GM12878 (cell line): ENCODE data around the gene IPO5. TPM values are rescaled to one million over a fixed set of nuclear protein-coding genes. Genes with fewer than 3 reads are reported as not detected.

Experiments used
- ATAC-seq: fragments of 200-7000 bp; cut with Tn5 transposase; 3 replicates; pipeline ENCODE4 v1.9.1; 2020; ENCODE audit warnings: mild to moderate bottlenecking, moderate library complexity
- BruUV-seq: library from RNA; stranded (reverse); fragments of 400-500 nt; replicated peaks from 2 replicates; lab custom pipeline; 2021; lab: Mats Ljungman, UMichigan
- CTCF ChIA-PET: fragments of 300-600 bp; sonication (Branson Sonifier 250); formaldehyde crosslinking; extraction: SDS; loops from one replicate; lab custom pipeline; 2021; ENCODE audit warnings: inconsistent platforms; lab: Yijun Ruan, JAX
- POLR2A ChIA-PET: fragments of 350-600 bp; formaldehyde crosslinking; extraction: SDS; loops from one replicate; lab custom pipeline; 2021; ENCODE audit warnings: inconsistent platforms; lab: Charles Lee
- RAD21 ChIA-PET: fragments of 300-600 bp; sonication (Branson Sonifier 250); formaldehyde crosslinking; loops from one replicate; lab custom pipeline; 2023; ENCODE audit warnings: antibody characterized with exemption; ENCODE audit not compliant: unreplicated experiment; lab: Charles Lee
- SMC1A ChIA-PET: fragments of 300-600 bp; sonication (Branson Sonifier 250); formaldehyde crosslinking; loops from one replicate; lab custom pipeline; 2023; ENCODE audit not compliant: unreplicated experiment, uncharacterized antibody; lab: Charles Lee
- DNase-seq: peaks from one replicate; pipeline ENCODE4 v3.0.0-alpha.2; 2011; ENCODE audit warnings: low read depth, low spot score
- FAIRE-seq: peaks from 3 replicates; lab custom pipeline; 2011; peaks lifted over from hg19 to GRCh38; lab: Jason Lieb, UNC
- H2AFZ ChIP-seq: 2 replicates; pipeline ENCODE4 v1.6.0; 2011; ENCODE audit warnings: low read depth, low read length, control low read depth; ENCODE audit not compliant: control insufficient read depth
- H3K27ac ChIP-seq: 2 replicates; pipeline ENCODE4 v1.5.1; 2011; ENCODE audit warnings: control low read depth; ENCODE audit not compliant: control insufficient read depth, insufficient read depth
- H3K27me3 ChIP-seq, 2 experiments: replicated peaks in 1 of 2; 2 replicates each; pipeline versions ENCODE4 v1.6.0 to v1.6.1; 2011; ENCODE audit warnings: low read length in 1 of 2; ENCODE audit not compliant: control insufficient read depth in 2 of 2, insufficient read depth in 2 of 2
- H3K36me3 ChIP-seq, 2 experiments: 2 replicates each; pipeline ENCODE4 v1.5.1; 2011; ENCODE audit warnings: low read length in 1 of 2; ENCODE audit not compliant: control insufficient read depth in 2 of 2, insufficient read depth in 2 of 2
- H3K4me1 ChIP-seq: 2 replicates; pipeline ENCODE4 v1.6.1; 2011; ENCODE audit warnings: mild to moderate bottlenecking, low read length, moderate library complexity, mixed read lengths; ENCODE audit not compliant: control insufficient read depth, insufficient read depth
- H3K4me2 ChIP-seq: 2 replicates; pipeline ENCODE4 v1.6.0; 2011; ENCODE audit warnings: control low read depth; ENCODE audit not compliant: control insufficient read depth, insufficient read depth
- H3K4me3 ChIP-seq: fragments of 200-600 bp; sonication (generic); 2 replicates; pipeline ENCODE4 v1.5.1; 2016
- H3K79me2 ChIP-seq: 2 replicates; pipeline ENCODE4 v1.6.0; 2011; ENCODE audit warnings: low read length; ENCODE audit not compliant: control insufficient read depth, insufficient read depth
- H3K9ac ChIP-seq: 2 replicates; pipeline ENCODE4 v1.8.0; 2011; ENCODE audit warnings: low read length, control low read depth, mixed read lengths; ENCODE audit not compliant: control insufficient read depth, insufficient read depth
- H3K9me3 ChIP-seq: replicated peaks from 3 replicates; pipeline ENCODE4 v1.5.1; 2011; ENCODE audit warnings: mild to moderate bottlenecking, low read length; ENCODE audit not compliant: control insufficient read depth, insufficient read depth
- H4K20me1 ChIP-seq: 2 replicates; pipeline ENCODE4 v1.6.0; 2011; ENCODE audit not compliant: control insufficient read depth, insufficient read depth
- BACH1 ChIP-seq: fragments of 450-650 bp; IDR thresholded peaks from 2 replicates; pipeline ENCODE4 v1.6.1; 2017; ENCODE audit warnings: mild to moderate bottlenecking, borderline replicate concordance
- BRCA1 ChIP-seq: IDR thresholded peaks from 2 replicates; pipeline ENCODE4 v1.6.1; 2011; ENCODE audit warnings: low read depth, low read length, improper control_type of control experiment
- CTCF ChIP-seq, 3 experiments: IDR thresholded peaks in 2 of 3; conservative IDR thresholded peaks in 1 of 3; 2 replicates each; pipeline ENCODE4 v1.5.1; 2011; ENCODE audit warnings: low read depth in 3 of 3, low read length in 3 of 3, mild to moderate bottlenecking in 3 of 3, control low read depth in 2 of 3, moderate library complexity in 2 of 3, inconsistent platforms in 1 of 3, mixed read lengths in 1 of 3; ENCODE audit not compliant: control insufficient read depth in 2 of 3, insufficient read depth in 1 of 3; ENCODE audit errors: extremely low read depth in 1 of 3
- HDGF ChIP-seq: fragments of 450-650 bp; IDR thresholded peaks from 2 replicates; pipeline ENCODE4 v1.6.1; 2016; ENCODE audit warnings: antibody characterized with exemption
- KDM1A ChIP-seq: fragments of 200-600 bp; sonication (generic); IDR thresholded peaks from 2 replicates; pipeline ENCODE4 v1.6.1; 2016; ENCODE audit warnings: borderline replicate concordance
- LARP7 ChIP-seq: fragments of 450-650 bp; IDR thresholded peaks from 2 replicates; pipeline ENCODE4 v1.6.1; 2017; ENCODE audit warnings: mild to moderate bottlenecking
- MLLT1 ChIP-seq: fragments of 450-650 bp; IDR thresholded peaks from 2 replicates; pipeline ENCODE4 v1.6.1; 2016; ENCODE audit warnings: mild to moderate bottlenecking
- NBN ChIP-seq: fragments of 450-650 bp; IDR thresholded peaks from 2 replicates; pipeline ENCODE4 v1.6.1; 2016
- NFYA ChIP-seq: IDR thresholded peaks from 2 replicates; pipeline ENCODE4 v1.6.1; 2011; ENCODE audit warnings: low read depth, mild to moderate bottlenecking, low read length, improper control_type of control experiment, borderline replicate concordance
- PAX5 ChIP-seq: IDR thresholded peaks from 2 replicates; pipeline ENCODE4 v1.6.1; 2011; ENCODE audit warnings: low read depth, low read length, borderline replicate concordance
- POU2F2 ChIP-seq: IDR thresholded peaks from 3 replicates; pipeline ENCODE4 v1.6.1; 2011; ENCODE audit warnings: low read depth, mild to moderate bottlenecking, low read length, borderline replicate concordance
- RAD51 ChIP-seq: fragments of 450-650 bp; IDR thresholded peaks from 2 replicates; pipeline ENCODE4 v1.6.1; 2016; ENCODE audit warnings: moderate library complexity, mild to moderate bottlenecking, inconsistent platforms
- RB1 ChIP-seq: fragments of 450-650 bp; formaldehyde crosslinking; IDR thresholded peaks from 2 replicates; pipeline ENCODE4 v1.6.1; 2017; ENCODE audit warnings: mild to moderate bottlenecking, borderline replicate concordance
- RUNX3 ChIP-seq: IDR thresholded peaks from 2 replicates; pipeline ENCODE4 v1.6.1; 2012; ENCODE audit warnings: low read length, inconsistent platforms
- SMAD5 ChIP-seq: IDR thresholded peaks from 2 replicates; pipeline ENCODE4 v1.6.1; 2016; ENCODE audit warnings: antibody characterized with exemption, low read depth
- ZNF622 ChIP-seq: fragments of 450-650 bp; IDR thresholded peaks from 2 replicates; pipeline ENCODE4 v1.6.1; 2017; ENCODE audit warnings: mild to moderate bottlenecking, inconsistent platforms
- WGBS: methylation state at CpG from one replicate; pipeline ENCODE4 v1.1.6; 2016; ENCODE audit warnings: low lambda C conversion rate; ENCODE audit not compliant: insufficient replicate concordance, insufficient coverage; ENCODE audit errors: missing lambda C conversion rate; 5-methylcytosine and 5-hydroxymethylcytosine counted together
- in situ Hi-C: fragments of 300-500 bp; cut with MboI; formaldehyde crosslinking; loops from 9 replicates; pipeline ENCODE4 v1.14.3; 2018; ENCODE audit warnings: mixed read lengths
- intact Hi-C: fragments of 100-400 bp; cut with micrococcal nuclease; formaldehyde crosslinking; loops from one replicate; pipeline ENCODE4 v1.14.2; 2022; ENCODE audit not compliant: unreplicated experiment
- polyA plus RNA-seq, 11 experiments: library from polyadenylated mRNA; depleted of rRNA in 4 of 11; unstranded in 6 of 11; stranded (reverse) in 5 of 11; fragments of >200 nt; fragmentation: Nextera tagmentation in 4 of 11; fragmentation: Illumina TruSeq in 1 of 11; extraction: Ambion mirVana in 4 of 11; extraction: Trizol in 1 of 11; gene quantifications; 1 replicate in 1 of 11; 2 replicates in 10 of 11; pipeline versions ENCODE4 v1.2.1 to v1.2.3, GENCODE V29; 2011 to 2016; ENCODE audit warnings: inconsistent platforms in 2 of 11, missing spikeins in 2 of 11, low read depth in 1 of 11
- total RNA-seq, 4 experiments: library from RNA; depleted of rRNA in 3 of 4; stranded (reverse); fragments of >200 nt in 3 of 4; fragmentation: Illumina TruSeq in 1 of 4; extraction: Trizol in 1 of 4; gene quantifications; 2 replicates each; pipeline versions ENCODE4 v1.2.1 to v1.2.3, GENCODE V29; 2013 to 2021

Gene IPO5
- total and polyA plus RNA-seq, 10 of the 15 experiments (the other 5 are each of a cell fraction or from before 2014, with no cell fraction given) = 45.7 to 196 (median 134) TPM

DNA sequence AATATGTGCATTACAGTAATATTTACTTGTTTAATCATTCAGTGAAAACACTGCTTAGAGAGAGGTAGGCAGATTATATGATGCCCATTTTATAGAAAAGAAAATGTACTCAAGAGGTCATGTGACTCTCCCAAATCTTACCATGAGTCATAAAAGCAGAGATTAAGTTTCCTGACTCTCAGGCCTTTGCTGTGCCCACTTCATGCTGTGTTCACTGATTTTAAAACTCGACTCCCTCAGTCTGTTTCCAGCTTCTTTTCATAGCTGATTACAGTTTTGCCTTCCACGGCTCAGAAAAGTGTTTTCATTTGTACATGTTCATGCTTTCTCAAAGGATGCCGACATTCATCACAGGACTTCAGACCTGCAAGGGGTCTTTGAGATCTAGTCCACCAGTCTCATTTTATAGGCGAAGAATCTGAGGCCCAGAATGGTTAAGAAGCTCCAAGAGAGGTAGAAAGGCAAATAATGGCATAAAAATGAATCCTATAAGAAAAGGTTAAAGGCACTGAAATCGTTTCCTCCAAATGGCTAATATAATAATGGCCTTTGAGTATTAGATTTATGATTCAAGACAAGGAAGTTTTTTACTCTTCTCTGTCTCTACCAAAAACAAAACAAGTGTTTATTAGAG lies 9.0 kb upstream of the IPO5 start:
- Histone ChIP-seq H3K9ac (no peak overlapping the region), H2AFZ (no peak overlapping the region), H3K79me2 (no peaks in the 10 kb centered on the region), H4K20me1 (no peaks in the 10 kb centered on the region), H3K36me3 (no peaks in the 10 kb centered on the region), H3K4me1 (no peaks in the 10 kb centered on the region), H3K27ac (no peak overlapping the region), H3K4me3 (no peak overlapping the region), H3K9me3 (no peaks in the 10 kb centered on the region), H3K4me2 (no peak overlapping the region), H3K27me3 (no peaks in the 10 kb centered on the region)
- CTCF ChIA-PET = interaction anchor here (0.6 kb wide), 1 partner anchor 81 kb away, joined by 3 read pairs; no protein-coding TSS in a partner anchor
- no TSS peak for BruUV-seq
- TF ChIP-seq PAX5 (no peak), HDGF (no peak), POU2F2 (no peak), MLLT1 (no peak), RB1 (no peak)
- intact Hi-C loops = no loop called here
- 17% methylated on average over 5 of the region's 5 CpGs for WGBS
- POLR2A ChIA-PET = no interaction called here
- FAIRE-seq (no peak), ATAC-seq (no peak), DNase-seq (no peak)
- RAD21 ChIA-PET = no interaction called here
- in situ Hi-C loops = no loop called here
- SMC1A ChIA-PET = no interaction called here

DNA sequence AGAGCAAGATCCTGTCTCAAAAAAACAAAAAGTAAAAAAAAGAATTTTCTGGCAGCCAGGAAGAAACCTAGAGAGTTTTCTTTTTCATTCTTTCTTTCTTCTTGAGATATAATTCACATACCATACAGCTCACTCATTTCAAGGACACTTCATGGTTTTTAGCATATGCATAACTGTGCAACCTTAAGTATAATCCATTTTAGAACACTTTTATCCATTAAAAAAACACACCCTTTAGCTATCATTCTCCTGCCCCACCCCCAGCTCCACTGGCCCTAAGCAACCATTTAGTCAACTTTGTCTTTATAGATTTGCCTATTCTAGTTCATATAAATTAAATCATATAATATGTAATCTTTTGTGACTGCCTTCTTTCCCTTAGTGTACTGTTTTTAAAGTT lies 8.1 kb upstream of the IPO5 start:
- SMC1A ChIA-PET = no interaction called here
- H3K4me2 ChIP-seq = no peak overlapping the region
- ATAC-seq (no peak), FAIRE-seq (peak; percentile 23), DNase-seq (no peak)
- POLR2A ChIA-PET = no interaction called here
- H3K9me3 ChIP-seq = no peaks in the 10 kb centered on the region
- intact Hi-C loops = no loop called here
- no peak overlapping the region for H3K9ac ChIP-seq
- H3K4me3 ChIP-seq = no peak overlapping the region
- H3K36me3 ChIP-seq = no peaks in the 10 kb centered on the region
- H2AFZ ChIP-seq = no peak overlapping the region
- H3K79me2 ChIP-seq = no peaks in the 10 kb centered on the region
- no peaks in the 10 kb centered on the region for H3K27me3 ChIP-seq
- no TSS peak for BruUV-seq
- RAD21 ChIA-PET = no interaction called here
- CTCF ChIA-PET = interaction anchor here (0.8 kb wide), 1 partner anchor 71 kb away, joined by 4 read pairs; no protein-coding TSS in a partner anchor
- H3K4me1 ChIP-seq = no peaks in the 10 kb centered on the region
- in situ Hi-C loops = no loop called here
- no peak overlapping the region for H3K27ac ChIP-seq
- H4K20me1 ChIP-seq = no peaks in the 10 kb centered on the region
- no peak for TF ChIP-seq RAD51
- no peak for TF ChIP-seq LARP7
- no peak for TF ChIP-seq BRCA1
- TF ChIP-seq RB1 = no peak
- TF ChIP-seq NBN = no peak
- TF ChIP-seq RUNX3 = no peak
- no peak for TF ChIP-seq CTCF (IDR thresholded peaks at IDR 0.05 in 2 of 3, conservative IDR thresholded peaks at IDR 0.05 in 1 of 3; ENCODE audit: control insufficient read depth in 2 of 3, extremely low read depth in 1 of 3, insufficient read depth in 1 of 3, low read depth in 3 of 3, low read length in 3 of 3)
- no peak for TF ChIP-seq BACH1
- no peak for TF ChIP-seq SMAD5
- TF ChIP-seq KDM1A = no peak
- TF ChIP-seq ZNF622 = no peak
- TF ChIP-seq NFYA = no peak
